AG09309 (cell line): ENCODE data around the gene ZBP1.

Experiments
- DNase-seq: peaks from one replicate; pipeline ENCODE4 v3.0.0-alpha.2; 2010; ENCODE audit warnings: low read depth
- H3K4me3 ChIP-seq: 2 replicates; pipeline ENCODE4 v1.5.1; 2011; ENCODE audit warnings: mild to moderate bottlenecking, low read depth, low read length, moderate library complexity; ENCODE audit not compliant: control insufficient read depth
- CTCF ChIP-seq: IDR thresholded peaks from 2 replicates; pipeline ENCODE4 v1.5.1; 2011; ENCODE audit warnings: mild to moderate bottlenecking, low read depth, low read length, inconsistent platforms; ENCODE audit not compliant: insufficient read depth, control insufficient read depth; ENCODE audit errors: missing control alignments

Gene ZBP1

GRCh38 chr20:57621421-57622200 lies 1.4 kb upstream of the ZBP1 start:
- H3K4me3 ChIP-seq: no peak overlapping the region
- DNase-seq: no peak
- no peak for TF ChIP-seq CTCF

DNA sequence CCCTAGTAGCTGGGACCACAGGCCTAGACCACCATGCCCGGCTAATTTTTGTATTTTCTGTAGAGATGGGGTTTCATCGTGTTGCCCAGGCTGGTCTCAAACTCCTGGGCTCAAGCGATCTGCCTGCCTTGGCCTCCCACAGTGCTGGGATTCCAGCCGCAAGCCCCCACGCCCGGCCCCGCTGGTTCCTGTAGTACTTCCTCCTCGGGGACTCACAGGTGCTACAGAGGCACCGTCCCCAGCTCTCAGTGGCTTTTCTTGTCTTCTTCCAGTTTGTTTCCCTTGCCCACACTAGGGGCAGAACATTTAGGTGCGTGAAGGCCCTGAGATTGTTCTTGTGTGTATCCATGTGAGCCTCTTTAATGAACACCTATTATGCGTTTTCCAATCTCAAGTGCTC lies 773 bp upstream of the ZBP1 start:
- DNase-seq: no peak
- TF ChIP-seq CTCF: no peak
- no peak overlapping the region for H3K4me3 ChIP-seq

- no peak overlapping the region for H3K4me3 ChIP-seq
- no peak for TF ChIP-seq CTCF
- no peak for DNase-seq
These were observed 985 bp downstream of the ZBP1 start for GRCh38 chr20:57619051-57619831.

DNA sequence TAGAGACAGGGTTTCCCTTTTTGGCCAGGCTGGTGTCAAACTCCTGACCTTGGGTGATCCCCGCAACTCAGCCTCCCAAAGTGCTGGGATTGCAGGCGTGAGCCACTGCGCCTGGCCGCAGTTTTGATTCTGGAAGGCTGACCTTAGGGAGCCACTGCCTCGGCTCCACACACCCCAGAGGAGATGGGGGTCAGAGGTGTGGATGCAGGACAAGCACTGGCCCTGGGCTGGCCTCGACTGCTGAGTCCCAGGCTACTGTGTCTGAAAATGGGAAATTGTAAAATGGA lies 1.5 kb downstream of the ZBP1 start:
- TF ChIP-seq CTCF: no peak
- no peak overlapping the region for H3K4me3 ChIP-seq
- DNase-seq: no peak

- H3K4me3 ChIP-seq: no peak overlapping the region
- DNase-seq: no peak
- no peak for TF ChIP-seq CTCF
These were observed 2.0 kb downstream of the ZBP1 start for GRCh38 chr20:57618091-57618763.

DNA sequence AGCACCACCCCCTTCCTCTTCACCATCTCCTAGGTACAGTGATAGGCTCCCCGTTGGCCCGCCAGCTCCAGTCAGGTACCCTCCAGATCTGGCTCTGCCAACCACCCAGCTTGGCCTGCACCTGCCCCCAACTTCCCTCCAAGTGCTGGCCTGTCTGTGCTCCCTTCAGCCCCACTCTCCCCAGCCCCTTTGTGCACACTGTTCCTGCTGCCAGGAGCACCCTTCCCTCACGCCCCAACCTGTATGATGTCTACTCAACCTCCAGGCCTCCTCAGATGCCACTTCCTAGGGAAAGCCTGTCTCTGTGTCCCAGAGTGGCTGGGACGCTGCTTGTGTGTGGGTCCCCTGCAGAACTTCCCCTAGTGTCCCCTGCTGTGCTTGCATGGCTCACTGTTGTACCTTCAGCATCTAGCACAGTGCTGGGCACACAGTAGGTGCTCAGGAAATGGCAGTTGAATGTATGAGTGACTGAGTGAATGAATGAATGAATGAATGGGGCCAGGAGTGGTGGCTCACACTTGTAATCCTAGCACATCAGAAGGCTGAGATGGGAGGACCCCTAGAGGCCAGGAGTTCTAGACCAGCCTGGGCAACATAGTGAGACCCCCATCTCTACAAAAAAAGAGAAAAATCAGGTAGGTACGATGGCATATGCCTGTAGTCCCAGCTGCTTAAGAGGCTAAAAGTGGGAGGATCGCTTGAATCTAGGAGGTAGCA lies 3.0 kb downstream of the ZBP1 start:
- DNase-seq: no peak
- no peak for TF ChIP-seq CTCF
- H3K4me3 ChIP-seq: no peak overlapping the region
